ENCODE data around the gene BRME1.

DNA sequence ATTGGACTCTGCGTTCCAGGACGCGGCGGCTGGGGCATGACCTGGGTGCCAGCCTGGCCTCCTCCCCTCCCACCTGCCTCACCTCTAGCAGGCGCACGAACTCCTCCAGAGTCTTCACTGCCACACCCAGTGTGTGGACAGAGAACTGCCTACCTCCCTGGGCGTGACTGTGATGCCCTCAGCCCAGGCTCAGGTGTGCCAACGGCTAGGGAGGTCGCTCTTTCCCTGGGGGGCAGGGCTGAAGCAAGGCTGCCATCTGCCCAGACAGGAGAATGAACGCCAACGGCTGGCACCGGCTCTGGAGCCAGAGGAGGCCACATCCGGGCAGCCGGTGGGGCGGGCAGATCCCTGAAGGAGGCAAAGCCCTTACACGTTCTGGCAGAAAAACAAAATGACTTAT, 17.6 kb downstream of the BRME1 start:
- TF ChIP-seq, protein P1, sequence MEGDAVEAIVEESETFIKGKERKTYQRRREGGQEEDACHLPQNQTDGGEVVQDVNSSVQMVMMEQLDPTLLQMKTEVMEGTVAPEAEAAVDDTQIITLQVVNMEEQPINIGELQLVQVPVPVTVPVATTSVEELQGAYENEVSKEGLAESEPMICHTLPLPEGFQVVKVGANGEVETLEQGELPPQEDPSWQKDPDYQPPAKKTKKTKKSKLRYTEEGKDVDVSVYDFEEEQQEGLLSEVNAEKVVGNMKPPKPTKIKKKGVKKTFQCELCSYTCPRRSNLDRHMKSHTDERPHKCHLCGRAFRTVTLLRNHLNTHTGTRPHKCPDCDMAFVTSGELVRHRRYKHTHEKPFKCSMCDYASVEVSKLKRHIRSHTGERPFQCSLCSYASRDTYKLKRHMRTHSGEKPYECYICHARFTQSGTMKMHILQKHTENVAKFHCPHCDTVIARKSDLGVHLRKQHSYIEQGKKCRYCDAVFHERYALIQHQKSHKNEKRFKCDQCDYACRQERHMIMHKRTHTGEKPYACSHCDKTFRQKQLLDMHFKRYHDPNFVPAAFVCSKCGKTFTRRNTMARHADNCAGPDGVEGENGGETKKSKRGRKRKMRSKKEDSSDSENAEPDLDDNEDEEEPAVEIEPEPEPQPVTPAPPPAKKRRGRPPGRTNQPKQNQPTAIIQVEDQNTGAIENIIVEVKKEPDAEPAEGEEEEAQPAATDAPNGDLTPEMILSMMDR (IDR thresholded peaks at IDR 0.05), result no peak
- no peak for TF ChIP-seq POLR2A (IDR thresholded peaks at IDR 0.05)

Measured in lower leg skin (tissue), 3 donors.